Transverse colon (tissue), 4 donors: ENCODE results near the gene CPXM2. TPM values are rescaled to one million over a fixed set of nuclear protein-coding genes. Genes with fewer than 3 reads are reported as not detected.

Experiments used
- DNase-seq: peaks from one replicate; pipeline ENCODE4 v3.0.0-alpha.2; 2019
- H3K27ac ChIP-seq, 4 donors: fragments of 200-600 bp; sonication (generic); 2 replicates each; pipeline ENCODE4 v1.5.1; 2016 to 2018; ENCODE audit warnings: inconsistent platforms in 4 of 4
- H3K27me3 ChIP-seq: fragments of 200-600 bp; sonication (generic); 2 replicates; pipeline ENCODE4 v1.5.1; 2017; ENCODE audit warnings: inconsistent platforms
- H3K36me3 ChIP-seq, 4 donors: fragments of 200-600 bp; sonication (generic); 2 replicates each; pipeline ENCODE4 v1.5.1; 2017 to 2019; ENCODE audit warnings: inconsistent platforms in 4 of 4
- H3K4me1 ChIP-seq, 4 donors: fragments of 200-600 bp; sonication (generic); 2 replicates each; pipeline ENCODE4 v1.5.1; 2017 to 2020; ENCODE audit warnings: inconsistent platforms in 4 of 4
- H3K4me3 ChIP-seq, 4 donors: fragments of 200-600 bp; sonication (generic); 1 replicate in 1 of 4; 2 replicates in 3 of 4; pipeline versions ENCODE4 v1.5.1 to v1.6.1; 2017 to 2019; ENCODE audit warnings: inconsistent platforms in 4 of 4
- H3K9me3 ChIP-seq, 2 donors: fragments of 200-600 bp; sonication (generic); 2 replicates each; pipeline ENCODE4 v1.5.1; 2017 to 2019; ENCODE audit warnings: inconsistent platforms in 2 of 2
- CTCF ChIP-seq, 5 experiments: fragments of 200-600 bp in 3 of 5; fragments of 450-650 bp in 2 of 5; sonication (generic) in 3 of 5; IDR thresholded peaks; 1 replicate in 2 of 5; 2 replicates in 3 of 5; pipeline ENCODE4 v1.5.1; 2016 to 2017; ENCODE audit warnings: antibody characterized with exemption in 5 of 5, inconsistent platforms in 3 of 5, mild to moderate bottlenecking in 2 of 5, moderate library complexity in 1 of 5
- EP300 ChIP-seq: sonication (generic); formaldehyde crosslinking; IDR thresholded peaks from one replicate; pipeline ENCODE4 v1.6.1; 2017; ENCODE audit warnings: antibody characterized with exemption, low read depth
- POLR2A ChIP-seq: fragments of 450-650 bp; IDR thresholded peaks from one replicate; pipeline ENCODE4 v1.6.1; 2016; ENCODE audit warnings: antibody characterized with exemption, mild to moderate bottlenecking, moderate library complexity
- POLR2AphosphoS5 ChIP-seq, 3 donors: sonication (generic); formaldehyde crosslinking; IDR thresholded peaks; one replicate each; pipeline ENCODE4 v1.6.1; 2016; ENCODE audit warnings: antibody characterized with exemption in 3 of 3
- WGBS, 2 donors: methylation state at CpG; one replicate each; pipeline ENCODE4 v1.1.5; 2018; ENCODE audit warnings: low coverage in 1 of 2; 5-methylcytosine and 5-hydroxymethylcytosine counted together
- in situ Hi-C, 4 donors: fragments of 200-750 bp; cut with MboI; loops; one replicate each; pipeline versions ENCODE4 v1.15.0 to v1.15.1; 2017; ENCODE audit warnings: low sequenced_read_pairs in 3 of 4, low pct_ligation_motif_present in 1 of 4, low pct_unique_long_range_greater_than_20kb in 1 of 4
- intact Hi-C: fragments of 100-400 bp; cut with DNase I; formaldehyde crosslinking; loops from one replicate; pipeline ENCODE4 v1.15.1; 2023; ENCODE audit warnings: low total_unique reads
- total RNA-seq, 4 donors: library from RNA; depleted of rRNA; stranded (reverse); fragments of >200 nt; gene quantifications; one replicate each; pipeline ENCODE4 v1.1.0, GENCODE V29; 2016

The CPXM2 gene
- total RNA-seq, 4 donors from 2014 or later, result 7.8 to 19.1 (median 13.0) TPM

GRCh38 chr10:123808286-123808685 lies 83.3 kb downstream of the CPXM2 start:
- Histone ChIP-seq H3K36me3 (no peaks in the 10 kb centered on the region), H3K27ac (peak overlapping the region in 3 of 4 donors; percentile 12 to 46 (median 42)), H3K9me3 (no peaks in the 10 kb centered on the region), H3K27me3 (no peaks in the 10 kb centered on the region), H3K4me1 (peaks cover 0 to 10% (median 3%) of the 10 kb centered on the region in 4 donors), H3K4me3 (no peak overlapping the region)
- no peak for DNase-seq
- WGBS, 2 donors, result 64 to 85% methylated on average over 2 of the region's 2 CpGs
- in situ Hi-C loops, result no loop called here
- intact Hi-C loops, result no loop called here
- no peak for TF ChIP-seq EP300
- no peak for TF ChIP-seq POLR2AphosphoS5 (IDR thresholded peaks at IDR 0.05)
- TF ChIP-seq POLR2A, result no peak
- TF ChIP-seq CTCF (IDR thresholded peaks at IDR 0.05), result no peak

DNA sequence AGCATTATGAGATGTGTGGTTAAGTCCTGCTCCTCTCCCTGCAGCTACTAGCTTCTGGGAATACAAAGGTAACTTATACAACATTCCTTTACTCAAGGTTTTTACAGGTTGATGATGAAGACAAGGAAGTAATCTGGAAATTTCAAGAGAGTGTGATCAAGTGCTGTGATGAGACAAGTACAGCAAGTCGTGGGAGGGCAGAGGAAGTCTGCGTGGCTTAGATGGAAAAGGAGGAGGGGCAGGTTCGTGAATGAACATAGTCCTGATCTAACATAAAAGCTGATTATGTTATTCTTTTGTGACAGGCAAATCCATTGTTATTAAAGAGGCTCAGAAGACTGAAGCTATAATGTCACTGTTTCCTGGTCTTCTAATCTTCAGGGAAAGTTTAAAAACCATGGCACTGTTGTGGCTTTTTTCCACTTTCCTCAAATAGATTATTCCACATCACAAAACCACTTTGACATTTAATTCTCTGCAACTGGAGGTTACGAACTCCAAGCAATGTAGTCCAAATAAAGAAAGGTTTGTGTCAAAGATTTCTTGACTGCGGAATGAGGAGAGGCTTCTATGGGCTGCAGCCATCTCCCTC lies 84.1 kb downstream of the CPXM2 start:
- no peaks in the 10 kb centered on the region for H3K36me3 ChIP-seq
- 21 to 24% methylated on average over 5 of the region's 5 CpGs for WGBS, 2 donors
- H3K4me3 ChIP-seq, result no peak overlapping the region
- TF ChIP-seq CTCF (IDR thresholded peaks at IDR 0.05) (no peak), POLR2AphosphoS5 (IDR thresholded peaks at IDR 0.05) (no peak), POLR2A (no peak), EP300 (no peak)
- H3K27ac ChIP-seq, result peak overlapping the region in 3 of 4 donors; percentile 8 to 42 (median 12)
- no peak for DNase-seq
- H3K9me3 ChIP-seq, result no peaks in the 10 kb centered on the region
- no peaks in the 10 kb centered on the region for H3K27me3 ChIP-seq
- H3K4me1 ChIP-seq, result peaks cover 0 to 10% (median 3%) of the 10 kb centered on the region in 4 donors
- in situ Hi-C loops (no loop called here), intact Hi-C loops (no loop called here)

DNA sequence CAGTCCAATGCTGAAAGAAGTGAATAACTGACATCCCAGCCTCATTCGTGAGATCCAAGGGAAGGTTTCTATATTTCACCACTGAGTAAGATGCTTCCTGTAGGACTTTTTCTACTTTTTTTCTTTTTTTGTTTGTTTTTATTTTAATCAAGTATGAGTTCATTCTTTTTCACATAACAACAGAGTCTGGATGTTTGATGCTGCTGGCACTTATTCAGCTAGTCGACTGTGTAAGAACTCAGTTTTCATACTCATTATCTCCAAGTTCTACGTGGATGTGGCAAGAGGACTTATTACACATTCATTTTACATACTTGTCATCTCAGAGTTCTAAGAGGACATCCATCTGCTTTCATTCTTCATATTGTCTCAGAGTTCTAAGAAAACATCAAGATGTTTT lies 86.9 kb downstream of the CPXM2 start:
- Histone ChIP-seq H3K4me1 (peaks cover 0 to 10% (median 3%) of the 10 kb centered on the region in 4 donors), H3K9me3 (no peaks in the 10 kb centered on the region), H3K4me3 (no peak overlapping the region), H3K27me3 (no peaks in the 10 kb centered on the region), H3K27ac (no peak overlapping the region), H3K36me3 (no peaks in the 10 kb centered on the region)
- no peak for TF ChIP-seq POLR2A
- TF ChIP-seq EP300, result no peak
- no peak for TF ChIP-seq POLR2AphosphoS5 (IDR thresholded peaks at IDR 0.05)
- TF ChIP-seq CTCF (IDR thresholded peaks at IDR 0.05), result no peak
- intact Hi-C loops (no loop called here), in situ Hi-C loops (no loop called here)
- no peak for DNase-seq
- 61 to 67% methylated on average over 3 of the region's 3 CpGs for WGBS, 2 donors

DNA sequence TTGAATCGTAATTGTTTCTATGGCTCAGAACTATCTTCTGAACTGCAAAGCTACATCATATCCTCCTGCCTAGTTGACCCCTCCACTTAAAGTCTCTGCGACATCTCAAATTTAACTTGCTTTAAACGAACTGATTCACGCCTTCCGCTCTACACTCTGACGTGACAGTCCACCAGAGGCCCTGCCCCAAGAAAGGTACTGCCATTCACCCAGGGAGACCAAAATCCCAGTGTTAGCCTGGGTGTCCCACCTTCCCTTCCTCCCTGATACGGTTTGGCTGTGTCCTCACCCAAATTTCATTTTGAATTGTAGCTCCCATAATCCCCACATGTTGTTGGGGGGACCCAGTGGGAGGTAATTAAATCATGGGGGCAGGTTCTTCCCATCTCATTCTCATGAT lies 90.8 kb downstream of the CPXM2 start:
- TF ChIP-seq EP300 (no peak), POLR2AphosphoS5 (IDR thresholded peaks at IDR 0.05) (no peak), POLR2A (no peak), CTCF (IDR thresholded peaks at IDR 0.05) (no peak)
- Histone ChIP-seq H3K27me3 (no peaks in the 10 kb centered on the region), H3K4me3 (no peak overlapping the region), H3K27ac (peak overlapping the region in 3 of 4 donors; percentile 34 to 73 (median 47)), H3K4me1 (no peaks in the 10 kb centered on the region), H3K36me3 (no peaks in the 10 kb centered on the region), H3K9me3 (no peaks in the 10 kb centered on the region)
- in situ Hi-C loops, result no loop called here
- intact Hi-C loops, result no loop called here
- DNase-seq, result no peak
- WGBS, 2 donors, result 67 to 83% methylated on average over 6 to 7 of the region's 7 CpGs
